SK-N-SH (cell line): Measurements from ENCODE around the gene MAML3. TPM values are rescaled to one million over a fixed set of nuclear protein-coding genes. Genes with fewer than 3 reads are reported as not detected.

ENCODE experiments used
- CTCF ChIA-PET: fragments of 300-600, 350-600 bp; formaldehyde crosslinking; extraction: SDS; loops from one replicate; lab custom pipeline; 2021; lab: Yijun Ruan, JAX
- POLR2A ChIA-PET: fragments of 350-600 bp; sonication (Branson Sonifier 250); formaldehyde crosslinking; extraction: SDS; loops from one replicate; lab custom pipeline; 2020; ENCODE audit warnings: antibody characterized with exemption, inconsistent platforms; lab: Yijun Ruan, JAX
- DNase-seq: peaks from one replicate; pipeline ENCODE4 v3.0.0; 2012
- H2AFZ ChIP-seq: fragments of 200-600 bp; sonication (generic); 2 replicates; pipeline ENCODE4 v1.8.1; 2016; ENCODE audit warnings: antibody characterized with exemption, mild to moderate bottlenecking, low read depth
- H3F3A ChIP-seq: fragments of 200-600 bp; sonication (generic); replicated peaks from 2 replicates; pipeline ENCODE3; 2016; ENCODE audit warnings: antibody characterized with exemption, mild to moderate bottlenecking; ENCODE audit not compliant: insufficient read depth
- H3K27ac ChIP-seq, 2 experiments: fragments of 200-500 bp in 1 of 2; fragments of 200-600 bp in 1 of 2; sonication (Bioruptor generic) in 1 of 2; sonication (generic), shearing (Covaris generic) in 1 of 2; 2 replicates each; pipeline versions ENCODE4 v1.5.1 to v1.6.1; 2014 to 2016; ENCODE audit warnings: low read depth in 2 of 2, inconsistent platforms in 1 of 2, low read length in 1 of 2, mild to moderate bottlenecking in 1 of 2, mixed read lengths in 1 of 2
- H3K27me3 ChIP-seq: fragments of 200-600 bp; sonication (generic), shearing (Covaris generic); 2 replicates; pipeline ENCODE4 v1.6.1; 2016; ENCODE audit warnings: mixed run types; ENCODE audit not compliant: insufficient read depth
- H3K36me3 ChIP-seq, 2 experiments: fragments of 200-500 bp in 1 of 2; fragments of 200-600 bp in 1 of 2; sonication (Bioruptor generic) in 1 of 2; sonication (generic) in 1 of 2; replicated peaks in 1 of 2; 2 replicates each; pipeline versions ENCODE3 to v1.5.1; 2014 to 2016; ENCODE audit warnings: low read length in 1 of 2, mild to moderate bottlenecking in 1 of 2; ENCODE audit not compliant: insufficient read depth in 2 of 2, control insufficient read depth in 1 of 2
- H3K4me1 ChIP-seq, 2 experiments: fragments of 200-500 bp in 1 of 2; fragments of 200-600 bp in 1 of 2; sonication (Bioruptor generic) in 1 of 2; sonication (generic), shearing (Covaris generic) in 1 of 2; 2 replicates each; pipeline versions ENCODE4 v1.5.1 to v1.6.1; 2014 to 2016; ENCODE audit warnings: low read depth in 1 of 2, low read length in 1 of 2, mixed run types in 1 of 2; ENCODE audit not compliant: insufficient read depth in 2 of 2, control insufficient read depth in 1 of 2
- H3K4me2 ChIP-seq: fragments of 200-600 bp; sonication (generic), shearing (Covaris generic); 2 replicates; pipeline ENCODE4 v1.6.1; 2017; ENCODE audit warnings: mixed run types
- H3K4me3 ChIP-seq, 2 experiments: fragments of 200-500 bp in 1 of 2; fragments of 200-600 bp in 1 of 2; sonication (Bioruptor generic) in 1 of 2; sonication (generic), shearing (Covaris generic) in 1 of 2; 2 replicates each; pipeline versions ENCODE4 v1.5.1 to v1.8.1; 2014 to 2016; ENCODE audit warnings: low read depth in 2 of 2, inconsistent platforms in 1 of 2, low read length in 1 of 2, mild to moderate bottlenecking in 1 of 2, mixed read lengths in 1 of 2, moderate library complexity in 1 of 2
- H3K79me2 ChIP-seq: fragments of 200-600 bp; sonication (generic); 2 replicates; pipeline ENCODE4 v1.8.1; 2017; ENCODE audit warnings: mild to moderate bottlenecking; ENCODE audit not compliant: insufficient read depth
- H3K9ac ChIP-seq: fragments of 200-600 bp; sonication (generic); 2 replicates; pipeline ENCODE4 v1.6.1; 2017; ENCODE audit warnings: mixed run types
- H3K9me2 ChIP-seq: fragments of 200-600 bp; sonication (generic); 2 replicates; pipeline ENCODE4 v1.6.1; 2017; ENCODE audit warnings: mixed run types
- H3K9me3 ChIP-seq: fragments of 200-600 bp; sonication (generic); 2 replicates; pipeline ENCODE4 v1.6.1; 2017; ENCODE audit warnings: mixed run types, mild to moderate bottlenecking, moderate library complexity
- H4K20me1 ChIP-seq: fragments of 200-600 bp; sonication (generic); 2 replicates; pipeline ENCODE4 v1.6.1; 2017; ENCODE audit warnings: mild to moderate bottlenecking, mixed run types; ENCODE audit not compliant: insufficient read depth
- CHD2 ChIP-seq: fragments of 150-350 bp; IDR thresholded peaks from 2 replicates; pipeline ENCODE4 v1.6.1; 2018; ENCODE audit warnings: low read length; ENCODE audit not compliant: partially characterized antibody
- GABPA ChIP-seq: IDR thresholded peaks from 2 replicates; pipeline ENCODE4 v1.4.0; 2012; ENCODE audit warnings: low read depth, mild to moderate bottlenecking
- MXI1 ChIP-seq: IDR thresholded peaks from 2 replicates; pipeline ENCODE4 v1.6.1; 2012; ENCODE audit warnings: mild to moderate bottlenecking, low read depth, low read length, improper control_type of control experiment
- NFIC ChIP-seq: IDR thresholded peaks from 2 replicates; pipeline ENCODE4 v1.4.0; 2012; ENCODE audit warnings: borderline replicate concordance
- NRF1 ChIP-seq: IDR thresholded peaks from 2 replicates; pipeline ENCODE4 v1.6.1; 2012; ENCODE audit warnings: low read depth, mild to moderate bottlenecking, low read length
- POLR2AphosphoS5 ChIP-seq: IDR thresholded peaks from 2 replicates; pipeline ENCODE4 v1.6.1; 2012; ENCODE audit warnings: low read depth, low read length
- RAD21 ChIP-seq: IDR thresholded peaks from 2 replicates; pipeline ENCODE4 v1.6.1; 2012; ENCODE audit warnings: mild to moderate bottlenecking, low read length
- TAF1 ChIP-seq: IDR thresholded peaks from 2 replicates; pipeline ENCODE4 v1.6.1; 2012; ENCODE audit warnings: low read depth, mild to moderate bottlenecking, low read length, moderate library complexity, borderline replicate concordance
- YY1 ChIP-seq: IDR thresholded peaks from 2 replicates; pipeline ENCODE4 v1.4.0; 2012; ENCODE audit warnings: low read depth, mild to moderate bottlenecking
- ZBTB33 ChIP-seq: IDR thresholded peaks from 2 replicates; pipeline ENCODE4 v1.4.0; 2012; ENCODE audit warnings: low read depth, borderline replicate concordance
- WGBS: methylation state at CpG from one replicate; pipeline ENCODE4 v1.1.6; 2017; ENCODE audit warnings: low lambda C conversion rate; 5-methylcytosine and 5-hydroxymethylcytosine counted together
- polyA plus RNA-seq, 3 experiments: library from polyadenylated mRNA; depleted of rRNA; stranded (reverse); fragments of >200 nt; gene quantifications; 2 replicates each; pipeline ENCODE4 v1.2.3, GENCODE V29; 2012
- TF ChIP-seq, protein P1 (sequence below): fragments of 150-350 bp; IDR thresholded peaks from 2 replicates; pipeline ENCODE4 v1.6.1; 2017; ENCODE audit warnings: antibody characterized with exemption, low read length, low read depth, borderline replicate concordance
- TF ChIP-seq, protein P2 (sequence below): IDR thresholded peaks from 2 replicates; pipeline ENCODE4 v1.6.1; 2012; ENCODE audit warnings: mild to moderate bottlenecking, low read depth, low read length, moderate library complexity

The MAML3 gene
- polyA plus RNA-seq, 1 of the 3 experiments (the other 2 are of a cell fraction): 5.3 TPM

DNA sequence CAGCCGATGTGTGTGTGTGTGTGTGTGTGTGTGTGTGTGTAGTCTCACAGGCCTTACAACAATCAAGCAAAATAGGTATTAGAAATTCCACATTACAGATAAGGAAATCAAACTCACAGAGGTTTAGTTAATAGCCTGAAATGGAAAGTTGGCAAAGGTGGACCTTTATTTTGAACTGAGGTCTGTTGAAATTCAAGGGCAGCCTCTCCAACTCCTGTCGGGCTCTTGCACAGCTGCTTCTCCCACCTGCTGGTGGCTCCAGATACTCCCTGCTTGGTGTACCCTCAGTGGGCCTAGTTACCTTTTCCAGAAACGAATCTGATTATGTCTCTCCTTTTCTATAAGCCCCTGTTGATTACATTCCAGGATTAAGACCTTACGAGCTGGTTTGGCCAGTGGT lies 292.5 kb downstream of the MAML3 start:
- 94% methylated on average over 4 of the region's 4 CpGs for WGBS
- Histone ChIP-seq H4K20me1 (no peaks in the 10 kb centered on the region), H3K4me2 (no peak overlapping the region), H3K9ac (no peak overlapping the region), H3K27ac (peak overlapping the region in 1 of 2 experiments; percentile 5; a peak in 1 of 4 replicates), H3K79me2 (no peaks in the 10 kb centered on the region), H3K9me3 (no peaks in the 10 kb centered on the region), H3F3A (no peaks in the 10 kb centered on the region), H3K27me3 (no peaks in the 10 kb centered on the region), H3K36me3 (no peaks in the 10 kb centered on the region), H3K4me1 (peaks cover 9 to 32% of the 10 kb centered on the region in 2 experiments; a peak in 3 of 4 replicates), H3K4me3 (no peak overlapping the region), H3K9me2 (no peaks in the 10 kb centered on the region), H2AFZ (no peak overlapping the region)
- POLR2A ChIA-PET: no interaction called here
- DNase-seq: no peak
- TF ChIP-seq, protein P1, sequence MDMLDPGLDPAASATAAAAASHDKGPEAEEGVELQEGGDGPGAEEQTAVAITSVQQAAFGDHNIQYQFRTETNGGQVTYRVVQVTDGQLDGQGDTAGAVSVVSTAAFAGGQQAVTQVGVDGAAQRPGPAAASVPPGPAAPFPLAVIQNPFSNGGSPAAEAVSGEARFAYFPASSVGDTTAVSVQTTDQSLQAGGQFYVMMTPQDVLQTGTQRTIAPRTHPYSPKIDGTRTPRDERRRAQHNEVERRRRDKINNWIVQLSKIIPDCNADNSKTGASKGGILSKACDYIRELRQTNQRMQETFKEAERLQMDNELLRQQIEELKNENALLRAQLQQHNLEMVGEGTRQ: no peak
- CTCF ChIA-PET: interaction anchor here (1.2 kb wide), 1 partner anchor 20 kb away, joined by 3 read pairs; no protein-coding TSS in a partner anchor

DNA sequence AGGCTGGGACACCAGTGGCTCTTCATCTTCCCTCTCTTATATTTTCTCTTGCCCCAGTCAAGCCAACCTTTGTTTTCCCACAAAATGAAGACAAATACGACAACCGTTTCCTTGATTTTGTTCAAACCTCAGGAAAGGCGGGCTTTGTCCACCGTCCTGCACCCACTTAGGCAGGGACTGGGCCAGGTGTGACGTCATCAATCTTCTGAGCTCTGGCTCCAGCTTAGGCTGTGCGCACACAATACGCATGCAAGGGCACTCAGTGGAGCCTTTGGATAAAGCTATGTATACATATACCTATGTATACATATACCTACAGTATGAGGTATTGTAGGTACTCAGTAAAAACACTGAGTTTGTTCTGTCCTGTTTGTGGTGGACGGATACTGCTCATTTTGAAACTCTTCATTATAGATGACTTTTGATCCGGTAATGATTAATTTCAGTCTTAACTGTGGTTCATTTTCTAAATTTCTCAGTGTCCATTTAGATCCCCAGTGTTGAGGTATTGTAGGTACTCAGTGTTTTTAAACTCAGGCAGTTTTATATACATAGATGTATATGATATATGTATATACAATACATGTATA lies 293.5 kb downstream of the MAML3 start:
- no peaks in the 10 kb centered on the region for H3F3A ChIP-seq
- TF ChIP-seq, protein P2, sequence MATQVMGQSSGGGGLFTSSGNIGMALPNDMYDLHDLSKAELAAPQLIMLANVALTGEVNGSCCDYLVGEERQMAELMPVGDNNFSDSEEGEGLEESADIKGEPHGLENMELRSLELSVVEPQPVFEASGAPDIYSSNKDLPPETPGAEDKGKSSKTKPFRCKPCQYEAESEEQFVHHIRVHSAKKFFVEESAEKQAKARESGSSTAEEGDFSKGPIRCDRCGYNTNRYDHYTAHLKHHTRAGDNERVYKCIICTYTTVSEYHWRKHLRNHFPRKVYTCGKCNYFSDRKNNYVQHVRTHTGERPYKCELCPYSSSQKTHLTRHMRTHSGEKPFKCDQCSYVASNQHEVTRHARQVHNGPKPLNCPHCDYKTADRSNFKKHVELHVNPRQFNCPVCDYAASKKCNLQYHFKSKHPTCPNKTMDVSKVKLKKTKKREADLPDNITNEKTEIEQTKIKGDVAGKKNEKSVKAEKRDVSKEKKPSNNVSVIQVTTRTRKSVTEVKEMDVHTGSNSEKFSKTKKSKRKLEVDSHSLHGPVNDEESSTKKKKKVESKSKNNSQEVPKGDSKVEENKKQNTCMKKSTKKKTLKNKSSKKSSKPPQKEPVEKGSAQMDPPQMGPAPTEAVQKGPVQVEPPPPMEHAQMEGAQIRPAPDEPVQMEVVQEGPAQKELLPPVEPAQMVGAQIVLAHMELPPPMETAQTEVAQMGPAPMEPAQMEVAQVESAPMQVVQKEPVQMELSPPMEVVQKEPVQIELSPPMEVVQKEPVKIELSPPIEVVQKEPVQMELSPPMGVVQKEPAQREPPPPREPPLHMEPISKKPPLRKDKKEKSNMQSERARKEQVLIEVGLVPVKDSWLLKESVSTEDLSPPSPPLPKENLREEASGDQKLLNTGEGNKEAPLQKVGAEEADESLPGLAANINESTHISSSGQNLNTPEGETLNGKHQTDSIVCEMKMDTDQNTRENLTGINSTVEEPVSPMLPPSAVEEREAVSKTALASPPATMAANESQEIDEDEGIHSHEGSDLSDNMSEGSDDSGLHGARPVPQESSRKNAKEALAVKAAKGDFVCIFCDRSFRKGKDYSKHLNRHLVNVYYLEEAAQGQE: no peak
- TF ChIP-seq GABPA (no peak), YY1 (no peak), RAD21 (no peak), ZBTB33 (no peak), NRF1 (no peak), CHD2 (no peak), TAF1 (no peak), MXI1 (no peak), POLR2AphosphoS5 (no peak), NFIC (no peak)
- TF ChIP-seq, all 33 proteins: peak for 0
- H3K4me3 ChIP-seq: no peak overlapping the region
- H3K27ac ChIP-seq: peak overlapping the region in 1 of 2 experiments; percentile 99; a peak in 2 of 4 replicates
- no peak for DNase-seq
- no peaks in the 10 kb centered on the region for H3K79me2 ChIP-seq
- over 99% methylated on average over 9 of the region's 9 CpGs for WGBS
- H4K20me1 ChIP-seq: no peaks in the 10 kb centered on the region
- H3K9me3 ChIP-seq: no peaks in the 10 kb centered on the region
- no peaks in the 10 kb centered on the region for H3K9me2 ChIP-seq
- ChIA-PET CTCF (interaction anchor here (1.2 kb wide), 1 partner anchor 19 kb away, joined by 3 read pairs; no protein-coding TSS in a partner anchor), POLR2A (no interaction called here)
- H3K4me1 ChIP-seq: peaks cover 9 to 32% of the 10 kb centered on the region in 2 experiments; a peak in 3 of 4 replicates
- H2AFZ ChIP-seq: no peak overlapping the region
- H3K9ac ChIP-seq: no peak overlapping the region
- H3K27me3 ChIP-seq: no peaks in the 10 kb centered on the region
- no peaks in the 10 kb centered on the region for H3K36me3 ChIP-seq
- no peak overlapping the region for H3K4me2 ChIP-seq
